K562 (cell line): Measurements from ENCODE around the gene ILK. TPM values are rescaled to one million over a fixed set of nuclear protein-coding genes. Genes with fewer than 3 reads are reported as not detected.

Experiments
- BCOR ChIP-seq: fragments of 450-650 bp; IDR thresholded peaks from 2 replicates; pipeline ENCODE4 v1.6.1; 2016
- CBFA2T2 ChIP-seq: fragments of 450-650 bp; conservative IDR thresholded peaks from 2 replicates; pipeline ENCODE4 v1.6.1; 2017; ENCODE audit warnings: mild to moderate bottlenecking
- CCNT2 ChIP-seq: IDR thresholded peaks from 2 replicates; pipeline ENCODE4 v1.6.1; 2011; ENCODE audit warnings: borderline replicate concordance, low read depth, mild to moderate bottlenecking, moderate library complexity, mixed read lengths, low read length; ENCODE audit not compliant: insufficient read length; ENCODE audit errors: extremely low read depth
- CHD2 ChIP-seq: IDR thresholded peaks from 2 replicates; pipeline ENCODE4 v1.6.1; 2011; ENCODE audit warnings: low read depth, low read length
- FOXA3 ChIP-seq, 2 experiments: fragments of 450-650 bp in 1 of 2; sonication (generic) in 1 of 2; formaldehyde crosslinking; IDR thresholded peaks in 1 of 2; conservative IDR thresholded peaks in 1 of 2; 2 replicates each; pipeline versions ENCODE4 v1.4.0 to v1.8.0; 2020 to 2022; ENCODE audit warnings: mild to moderate bottlenecking in 2 of 2, missing genetic modification reagents in 1 of 2
- JUN ChIP-seq, 2 experiments: sonication (generic) in 1 of 2; formaldehyde crosslinking in 1 of 2; IDR thresholded peaks; 2 replicates each; pipeline versions ENCODE4 v1.6.1 to v1.8.0; 2012 to 2022; ENCODE audit warnings: borderline replicate concordance in 2 of 2, mild to moderate bottlenecking in 2 of 2, improper control_type of control experiment in 1 of 2, low read depth in 1 of 2, low read length in 1 of 2, missing genetic modification reagents in 1 of 2
- NR4A1 ChIP-seq, 2 experiments: fragments of 250-450 bp in 1 of 2; fragments of 450-650 bp in 1 of 2; sonication (Bioruptor Pico) in 1 of 2; IDR thresholded peaks; 2 replicates each; pipeline versions ENCODE4 v1.4.0 to v1.6.1; 2016 to 2020; ENCODE audit warnings: mild to moderate bottlenecking in 2 of 2, missing compliant biosample characterization in 1 of 2, missing genetic modification characterization in 1 of 2, moderate library complexity in 1 of 2
- POLR2B ChIP-seq: fragments of 450-650 bp; IDR thresholded peaks from 2 replicates; pipeline ENCODE4 v1.6.1; 2018; ENCODE audit warnings: low read depth; ENCODE audit not compliant: partially characterized antibody
- PRMT5 ChIP-seq: sonication (generic); formaldehyde crosslinking; IDR thresholded peaks from 2 replicates; pipeline ENCODE4 v1.5.0; 2020; ENCODE audit warnings: missing genetic modification reagents
- PTRF ChIP-seq: fragments of 450-650 bp; IDR thresholded peaks from 2 replicates; pipeline ENCODE4 v1.6.1; 2016; ENCODE audit warnings: mild to moderate bottlenecking, missing genetic modification characterization, missing compliant biosample characterization
- SREBF2 ChIP-seq: sonication (generic); formaldehyde crosslinking; IDR thresholded peaks from 2 replicates; pipeline ENCODE4 v1.4.0; 2020; ENCODE audit warnings: mild to moderate bottlenecking, missing genetic modification reagents
- SRSF1 ChIP-seq: fragments of 200-400 bp; formaldehyde crosslinking; IDR thresholded peaks from 2 replicates; pipeline ENCODE4 v1.6.1; 2017; ENCODE audit warnings: mild to moderate bottlenecking, low read depth, low read length, moderate library complexity
- XRCC3 ChIP-seq: fragments of 450-650 bp; IDR thresholded peaks from 2 replicates; pipeline ENCODE4 v1.6.1; 2017; ENCODE audit warnings: mild to moderate bottlenecking, moderate library complexity
- ZKSCAN1 ChIP-seq: fragments of 150-350 bp; IDR thresholded peaks from 2 replicates; pipeline ENCODE4 v1.6.1; 2016; ENCODE audit warnings: low read depth, low read length
- ZNF324 ChIP-seq: fragments of 250-450 bp; sonication (Bioruptor Pico); IDR thresholded peaks from 2 replicates; pipeline ENCODE4 v1.4.0; 2020; ENCODE audit warnings: mild to moderate bottlenecking
- ZNF57 ChIP-seq: fragments of 450-650 bp; formaldehyde crosslinking; IDR thresholded peaks from 2 replicates; pipeline ENCODE4 v1.4.0; 2020; ENCODE audit warnings: mild to moderate bottlenecking, moderate library complexity
- ZNF764 ChIP-seq: fragments of 250-450 bp; sonication (Bioruptor Pico); IDR thresholded peaks from 2 replicates; pipeline ENCODE4 v1.4.0; 2020; ENCODE audit warnings: low read depth, mild to moderate bottlenecking, moderate library complexity
- polyA plus RNA-seq, 8 experiments: library from polyadenylated mRNA; depleted of rRNA in 4 of 8; stranded (reverse) in 5 of 8; unstranded in 3 of 8; fragments of >200 nt; fragmentation: Nextera tagmentation in 2 of 8; fragmentation: Illumina TruSeq in 1 of 8; extraction: Ambion mirVana in 2 of 8; extraction: Trizol in 1 of 8; gene quantifications; 2 replicates each; pipeline versions ENCODE4 v1.2.1 to v1.2.3, GENCODE V29; 2011 to 2014; ENCODE audit warnings: inconsistent platforms in 1 of 8, missing spikeins in 1 of 8
- total RNA-seq, 7 experiments: library from RNA; depleted of rRNA in 6 of 7; stranded (reverse); fragments of >200 nt in 6 of 7; fragmentation: Illumina TruSeq in 2 of 7; extraction: Trizol in 2 of 7; gene quantifications; 2 replicates each; pipeline versions ENCODE4 v1.2.1 to v1.2.3, GENCODE V29; 2011 to 2021; ENCODE audit warnings: low replicate concordance in 1 of 7
- TF ChIP-seq, protein P1 (sequence below): fragments of 250-450 bp; sonication (Bioruptor Pico); IDR thresholded peaks from 2 replicates; pipeline ENCODE4 v1.4.0; 2020; ENCODE audit warnings: borderline replicate concordance
- TF ChIP-seq, protein P2 (sequence below): fragments of 250-450 bp; sonication (Bioruptor Pico); IDR thresholded peaks from 2 replicates; pipeline ENCODE4 v1.9.0; 2021; ENCODE audit warnings: mild to moderate bottlenecking, inconsistent platforms
- TF ChIP-seq, protein P3 (sequence below): fragments of 450-650 bp; IDR thresholded peaks from 2 replicates; pipeline ENCODE4 v1.6.1; 2017; ENCODE audit warnings: antibody characterized with exemption, mild to moderate bottlenecking

ILK gene
- total and polyA plus RNA-seq, 9 of the 15 experiments (the other 6 are each of a cell fraction or from before 2014, with no cell fraction given): 43.3 to 95.9 (median 58.9) TPM

DNA sequence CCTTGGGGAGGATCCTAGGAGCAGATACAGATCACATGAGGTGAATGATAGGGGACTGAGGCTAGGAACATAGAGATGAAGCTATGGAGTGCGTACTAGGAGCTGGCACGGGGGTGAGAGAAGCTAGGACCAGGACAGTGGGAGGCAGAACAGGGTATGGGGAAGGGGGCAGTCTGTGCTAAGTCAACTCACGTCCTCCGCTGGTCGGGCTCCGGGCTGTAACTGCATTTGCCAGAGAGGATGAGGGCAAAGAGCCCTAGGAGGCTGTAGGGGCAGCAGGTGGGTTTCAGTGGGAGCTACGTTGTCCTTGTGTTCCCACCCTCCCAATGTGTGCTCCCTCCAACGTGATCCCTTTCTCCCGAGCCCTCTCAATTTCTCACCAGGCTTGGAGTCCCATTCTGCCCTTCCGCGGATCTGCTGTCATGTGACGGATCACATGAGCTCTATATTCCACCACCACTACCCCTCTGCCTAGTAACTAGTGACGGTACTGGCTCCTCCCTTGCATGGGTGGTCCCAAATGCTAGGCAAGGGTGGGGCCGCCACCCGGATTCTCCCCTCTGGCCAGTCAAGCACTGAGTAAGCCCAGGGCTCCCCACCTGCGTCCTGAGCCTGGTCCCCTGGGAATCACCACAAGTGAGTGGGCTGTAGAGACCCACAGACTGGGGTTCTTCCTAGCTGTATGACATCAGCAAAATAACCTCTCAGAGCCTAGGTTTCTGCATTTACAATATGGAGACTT lies 15.6 kb downstream of the ILK start, which contains the start of gene TPP1 (continued):
- TF ChIP-seq SREBF2: no peak
- TF ChIP-seq, protein P1, sequence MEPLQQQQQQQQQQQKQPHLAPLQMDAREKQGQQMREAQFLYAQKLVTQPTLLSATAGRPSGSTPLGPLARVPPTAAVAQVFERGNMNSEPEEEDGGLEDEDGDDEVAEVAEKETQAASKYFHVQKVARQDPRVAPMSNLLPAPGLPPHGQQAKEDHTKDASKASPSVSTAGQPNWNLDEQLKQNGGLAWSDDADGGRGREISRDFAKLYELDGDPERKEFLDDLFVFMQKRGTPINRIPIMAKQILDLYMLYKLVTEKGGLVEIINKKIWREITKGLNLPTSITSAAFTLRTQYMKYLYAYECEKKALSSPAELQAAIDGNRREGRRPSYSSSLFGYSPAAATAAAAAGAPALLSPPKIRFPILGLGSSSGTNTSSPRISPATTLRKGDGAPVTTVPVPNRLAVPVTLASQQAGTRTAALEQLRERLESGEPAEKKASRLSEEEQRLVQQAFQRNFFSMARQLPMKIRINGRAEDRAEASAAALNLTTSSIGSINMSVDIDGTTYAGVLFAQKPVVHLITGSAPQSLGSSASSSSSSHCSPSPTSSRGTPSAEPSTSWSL (CRISPR knock-in tag): no peak
- no peak for TF ChIP-seq CCNT2
- TF ChIP-seq, protein P2, sequence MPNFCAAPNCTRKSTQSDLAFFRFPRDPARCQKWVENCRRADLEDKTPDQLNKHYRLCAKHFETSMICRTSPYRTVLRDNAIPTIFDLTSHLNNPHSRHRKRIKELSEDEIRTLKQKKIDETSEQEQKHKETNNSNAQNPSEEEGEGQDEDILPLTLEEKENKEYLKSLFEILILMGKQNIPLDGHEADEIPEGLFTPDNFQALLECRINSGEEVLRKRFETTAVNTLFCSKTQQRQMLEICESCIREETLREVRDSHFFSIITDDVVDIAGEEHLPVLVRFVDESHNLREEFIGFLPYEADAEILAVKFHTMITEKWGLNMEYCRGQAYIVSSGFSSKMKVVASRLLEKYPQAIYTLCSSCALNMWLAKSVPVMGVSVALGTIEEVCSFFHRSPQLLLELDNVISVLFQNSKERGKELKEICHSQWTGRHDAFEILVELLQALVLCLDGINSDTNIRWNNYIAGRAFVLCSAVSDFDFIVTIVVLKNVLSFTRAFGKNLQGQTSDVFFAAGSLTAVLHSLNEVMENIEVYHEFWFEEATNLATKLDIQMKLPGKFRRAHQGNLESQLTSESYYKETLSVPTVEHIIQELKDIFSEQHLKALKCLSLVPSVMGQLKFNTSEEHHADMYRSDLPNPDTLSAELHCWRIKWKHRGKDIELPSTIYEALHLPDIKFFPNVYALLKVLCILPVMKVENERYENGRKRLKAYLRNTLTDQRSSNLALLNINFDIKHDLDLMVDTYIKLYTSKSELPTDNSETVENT (CRISPR knock-in tag): peak; percentile 68; the same call in 1 of the 2 replicates
- no peak for TF ChIP-seq PTRF (tag)
- TF ChIP-seq PRMT5 (CRISPR knock-in tag): no peak
- TF ChIP-seq CBFA2T2: peak; percentile 95
- TF ChIP-seq ZKSCAN1: no peak
- TF ChIP-seq, protein P3, sequence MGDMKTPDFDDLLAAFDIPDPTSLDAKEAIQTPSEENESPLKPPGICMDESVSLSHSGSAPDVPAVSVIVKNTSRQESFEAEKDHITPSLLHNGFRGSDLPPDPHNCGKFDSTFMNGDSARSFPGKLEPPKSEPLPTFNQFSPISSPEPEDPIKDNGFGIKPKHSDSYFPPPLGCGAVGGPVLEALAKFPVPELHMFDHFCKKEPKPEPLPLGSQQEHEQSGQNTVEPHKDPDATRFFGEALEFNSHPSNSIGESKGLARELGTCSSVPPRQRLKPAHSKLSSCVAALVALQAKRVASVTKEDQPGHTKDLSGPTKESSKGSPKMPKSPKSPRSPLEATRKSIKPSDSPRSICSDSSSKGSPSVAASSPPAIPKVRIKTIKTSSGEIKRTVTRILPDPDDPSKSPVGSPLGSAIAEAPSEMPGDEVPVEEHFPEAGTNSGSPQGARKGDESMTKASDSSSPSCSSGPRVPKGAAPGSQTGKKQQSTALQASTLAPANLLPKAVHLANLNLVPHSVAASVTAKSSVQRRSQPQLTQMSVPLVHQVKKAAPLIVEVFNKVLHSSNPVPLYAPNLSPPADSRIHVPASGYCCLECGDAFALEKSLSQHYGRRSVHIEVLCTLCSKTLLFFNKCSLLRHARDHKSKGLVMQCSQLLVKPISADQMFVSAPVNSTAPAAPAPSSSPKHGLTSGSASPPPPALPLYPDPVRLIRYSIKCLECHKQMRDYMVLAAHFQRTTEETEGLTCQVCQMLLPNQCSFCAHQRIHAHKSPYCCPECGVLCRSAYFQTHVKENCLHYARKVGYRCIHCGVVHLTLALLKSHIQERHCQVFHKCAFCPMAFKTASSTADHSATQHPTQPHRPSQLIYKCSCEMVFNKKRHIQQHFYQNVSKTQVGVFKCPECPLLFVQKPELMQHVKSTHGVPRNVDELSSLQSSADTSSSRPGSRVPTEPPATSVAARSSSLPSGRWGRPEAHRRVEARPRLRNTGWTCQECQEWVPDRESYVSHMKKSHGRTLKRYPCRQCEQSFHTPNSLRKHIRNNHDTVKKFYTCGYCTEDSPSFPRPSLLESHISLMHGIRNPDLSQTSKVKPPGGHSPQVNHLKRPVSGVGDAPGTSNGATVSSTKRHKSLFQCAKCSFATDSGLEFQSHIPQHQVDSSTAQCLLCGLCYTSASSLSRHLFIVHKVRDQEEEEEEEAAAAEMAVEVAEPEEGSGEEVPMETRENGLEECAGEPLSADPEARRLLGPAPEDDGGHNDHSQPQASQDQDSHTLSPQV: no peak
- TF ChIP-seq JUN (IDR thresholded peaks at IDR 0.05; ENCODE audit: borderline replicate concordance, low read depth, low read length): no peak
- TF ChIP-seq JUN (CRISPR knock-in tag; IDR thresholded peaks at IDR 0.05; ENCODE audit: borderline replicate concordance): no peak
- no peak for TF ChIP-seq XRCC3
- no peak for TF ChIP-seq FOXA3 (CRISPR knock-in tag; conservative IDR thresholded peaks at IDR 0.05 in 1 of 2, IDR thresholded peaks at IDR 0.05 in 1 of 2)
- no peak for TF ChIP-seq SRSF1
- no peak for TF ChIP-seq ZNF764
- TF ChIP-seq POLR2B: peak; percentile 58
- no peak; the same call in 1 of the 2 replicates for TF ChIP-seq CHD2
- TF ChIP-seq BCOR: no peak
- TF ChIP-seq ZNF57 (CRISPR knock-in tag): no peak
- no peak for TF ChIP-seq ZNF324
- 0 out of 2 replicates have a peak, but pooled peaks have one; percentile 44 for TF ChIP-seq NR4A1 (CRISPR knock-in tag; IDR thresholded peaks at IDR 0.05)
- TF ChIP-seq NR4A1 (tag; IDR thresholded peaks at IDR 0.05): no peak
